Sigmoid colon (tissue), 7 donors: Measurements from ENCODE around the gene SDF2L1. TPM values are rescaled to one million over a fixed set of nuclear protein-coding genes. Genes with fewer than 3 reads are reported as not detected.

Source experiments
- DNase-seq: peaks from one replicate; pipeline ENCODE4 v3.0.0-alpha.2; 2019
- H3K27ac ChIP-seq, 4 donors: fragments of 200-600 bp; sonication (generic); one replicate each; pipeline ENCODE4 v1.5.1; 2016 to 2019; ENCODE audit warnings: mild to moderate bottlenecking in 1 of 4
- H3K27me3 ChIP-seq, 3 donors: fragments of 200-600 bp; sonication (generic); one replicate each; pipeline ENCODE4 v1.5.1; 2019; ENCODE audit warnings: mild to moderate bottlenecking in 1 of 3
- H3K36me3 ChIP-seq, 4 donors: fragments of 200-600 bp; sonication (generic); one replicate each; pipeline ENCODE4 v1.5.1; 2016 to 2019
- H3K4me1 ChIP-seq, 4 donors: fragments of 200-600 bp; sonication (generic); one replicate each; pipeline ENCODE4 v1.5.1; 2017 to 2019
- H3K4me3 ChIP-seq, 4 donors: fragments of 200-600 bp; sonication (generic); one replicate each; pipeline ENCODE4 v1.5.1; 2017 to 2019; ENCODE audit warnings: mild to moderate bottlenecking in 2 of 4, moderate library complexity in 1 of 4
- H3K9me3 ChIP-seq, 4 donors: fragments of 200-600 bp in 3 of 4; sonication (generic) in 3 of 4; one replicate each; pipeline versions ENCODE4 v1.5.1 to v1.6.1; 2013 to 2019
- CTCF ChIP-seq, 4 experiments: fragments of 450-650 bp in 3 of 4; fragments of 200-600 bp in 1 of 4; IDR thresholded peaks; one replicate each; pipeline ENCODE4 v1.5.1; 2016 to 2019; ENCODE audit warnings: antibody characterized with exemption in 4 of 4, mild to moderate bottlenecking in 3 of 4, moderate library complexity in 2 of 4
- EP300 ChIP-seq, 4 donors: sonication (generic); formaldehyde crosslinking; IDR thresholded peaks; one replicate each; pipeline ENCODE4 v1.6.1; 2017; ENCODE audit warnings: antibody characterized with exemption in 4 of 4
- POLR2A ChIP-seq, 2 donors: fragments of 450-650 bp; IDR thresholded peaks; one replicate each; pipeline ENCODE4 v1.6.1; 2016; ENCODE audit warnings: antibody characterized with exemption in 2 of 2, mild to moderate bottlenecking in 2 of 2, moderate library complexity in 2 of 2
- POLR2AphosphoS5 ChIP-seq, 4 donors: sonication (generic); formaldehyde crosslinking; IDR thresholded peaks; one replicate each; pipeline ENCODE4 v1.6.1; 2017; ENCODE audit warnings: antibody characterized with exemption in 4 of 4
- WGBS, 2 donors: extraction: QIAGEN DNeasy Blood & Tissue Kit; methylation state at CpG; one replicate each; pipeline ENCODE4 v1.1.7; 2013; 5-methylcytosine and 5-hydroxymethylcytosine counted together
- intact Hi-C: fragments of 100-400 bp; cut with DNase I; formaldehyde crosslinking; loops from one replicate; pipeline ENCODE4 v1.15.1; 2023
- polyA plus RNA-seq, 3 donors: library from polyadenylated mRNA; stranded (reverse); fragments of 200-250 nt; gene quantifications; one replicate each; pipeline ENCODE4 v1.2.3, GENCODE V29; 2013
- total RNA-seq, 4 donors: library from RNA; depleted of rRNA; stranded (reverse); fragments of >200 nt; gene quantifications; one replicate each; pipeline ENCODE4 v1.1.0, GENCODE V29; 2016
- donor health status: healthy with polysubstance abuse.
- donor health status: Bipolar disorder and iron deficiency.
- donor health status: healthy.

SDF2L1 gene
- total and polyA plus RNA-seq, 7 donors = 6.1 to 127 (median 25.0) TPM

- no peaks in the 10 kb centered on the region for H3K9me3 ChIP-seq
Observed at GRCh38 chr22:21665047-21665851, 23.1 kb downstream of the SDF2L1 start.

GRCh38 chr22:21666786-21667185 is 24.7 kb downstream of the SDF2L1 start:
- Histone ChIP-seq H3K4me3 (peak overlapping the region; percentile 76 to 89 (median 82)), H3K36me3 (peaks cover 0 to 23% (median 7%) of the 10 kb centered on the region in 4 donors), H3K9me3 (no peaks in the 10 kb centered on the region), H3K27me3 (no peaks in the 10 kb centered on the region), H3K27ac (peak overlapping the region; percentile 90 to 95 (median 92)), H3K4me1 (peaks cover 0 to 15% (median 12%) of the 10 kb centered on the region in 4 donors)
- intact Hi-C loops = loop anchor here (1.0 kb wide), 1 partner anchor 69 kb away; the partner anchor contains the start of gene YPEL1
- no peak for DNase-seq
- TF ChIP-seq POLR2AphosphoS5 (IDR thresholded peaks at IDR 0.05) = no peak
- TF ChIP-seq CTCF (IDR thresholded peaks at IDR 0.05) = no peak
- no peak for TF ChIP-seq EP300 (IDR thresholded peaks at IDR 0.05)
- TF ChIP-seq POLR2A (IDR thresholded peaks at IDR 0.05) = no peak
- WGBS, 2 donors = 47% methylated on average over 16 of the region's 16 CpGs

More at GRCh38 chr22:21665047-21665851, 23.1 kb downstream of the SDF2L1 start:
- intact Hi-C loops = no loop called here
- no peak for DNase-seq
- H3K4me3 ChIP-seq = peak overlapping the region; percentile 76 to 89 (median 82)
- peak overlapping the region; percentile 90 to 95 (median 92) for H3K27ac ChIP-seq
- peaks cover 0 to 15% (median 12%) of the 10 kb centered on the region in 4 donors for H3K4me1 ChIP-seq
- WGBS, 2 donors = 69 to 73% methylated on average over 26 of the region's 26 CpGs
- H3K27me3 ChIP-seq = peaks cover 0 to 3% (median 3%) of the 10 kb centered on the region in 3 donors
- no peak for TF ChIP-seq POLR2A (IDR thresholded peaks at IDR 0.05)
- TF ChIP-seq EP300 (IDR thresholded peaks at IDR 0.05) = no peak
- TF ChIP-seq CTCF (IDR thresholded peaks at IDR 0.05) = no peak
- TF ChIP-seq POLR2AphosphoS5 (IDR thresholded peaks at IDR 0.05) = no peak
- peaks cover 0 to 10% (median 0%) of the 10 kb centered on the region in 4 donors for H3K36me3 ChIP-seq

- Histone ChIP-seq H3K9me3 (no peaks in the 10 kb centered on the region), H3K27ac (no peak overlapping the region), H3K27me3 (no peaks in the 10 kb centered on the region), H3K4me3 (no peak overlapping the region), H3K4me1 (peaks cover 0 to 15% (median 12%) of the 10 kb centered on the region in 4 donors), H3K36me3 (peaks cover 10 to 45% (median 25%) of the 10 kb centered on the region in 4 donors)
- no peak for TF ChIP-seq POLR2AphosphoS5 (IDR thresholded peaks at IDR 0.05)
- TF ChIP-seq POLR2A (IDR thresholded peaks at IDR 0.05) = no peak
- TF ChIP-seq CTCF (IDR thresholded peaks at IDR 0.05) = no peak
- no peak for TF ChIP-seq EP300 (IDR thresholded peaks at IDR 0.05)
- intact Hi-C loops = no loop called here
- WGBS, 2 donors = 40 to 76% methylated on average over 9 of the region's 9 CpGs
- no peak for DNase-seq
Observed at GRCh38 chr22:21669026-21669425, 26.9 kb downstream of the SDF2L1 start.

GRCh38 chr22:21672107-21672629 is 30.1 kb downstream of the SDF2L1 start:
- H3K36me3 ChIP-seq = peaks cover 21 to 65% (median 38%) of the 10 kb centered on the region in 4 donors
- WGBS, 2 donors = 85 to 91% methylated on average over 6 of the region's 6 CpGs

More at GRCh38 chr22:21672107-21672629, 30.1 kb downstream of the SDF2L1 start:
- TF ChIP-seq POLR2AphosphoS5 (IDR thresholded peaks at IDR 0.05) (no peak), CTCF (IDR thresholded peaks at IDR 0.05) (no peak), POLR2A (IDR thresholded peaks at IDR 0.05) (no peak), EP300 (IDR thresholded peaks at IDR 0.05) (no peak)
- Histone ChIP-seq H3K4me3 (no peak overlapping the region), H3K4me1 (peaks cover 0 to 5% (median 3%) of the 10 kb centered on the region in 4 donors), H3K27ac (no peak overlapping the region), H3K27me3 (no peaks in the 10 kb centered on the region), H3K9me3 (no peaks in the 10 kb centered on the region)
- intact Hi-C loops = no loop called here
- DNase-seq = no peak
